GM12878 (cell line): ENCODE measurements around the gene LPAR5. TPM values are rescaled to one million over a fixed set of nuclear protein-coding genes. Genes with fewer than 3 reads are reported as not detected.

ENCODE experiments used
- ATAC-seq: fragments of 200-7000 bp; cut with Tn5 transposase; 3 replicates; pipeline ENCODE4 v1.9.1; 2020; ENCODE audit warnings: mild to moderate bottlenecking, moderate library complexity
- BruUV-seq: library from RNA; stranded (reverse); fragments of 400-500 nt; replicated peaks from 2 replicates; lab custom pipeline; 2021; lab: Mats Ljungman, UMichigan
- CTCF ChIA-PET: fragments of 300-600 bp; sonication (Branson Sonifier 250); formaldehyde crosslinking; extraction: SDS; loops from one replicate; lab custom pipeline; 2021; ENCODE audit warnings: inconsistent platforms; lab: Yijun Ruan, JAX
- POLR2A ChIA-PET: fragments of 350-600 bp; formaldehyde crosslinking; extraction: SDS; loops from one replicate; lab custom pipeline; 2021; ENCODE audit warnings: inconsistent platforms; lab: Charles Lee
- RAD21 ChIA-PET: fragments of 300-600 bp; sonication (Branson Sonifier 250); formaldehyde crosslinking; loops from one replicate; lab custom pipeline; 2023; ENCODE audit warnings: antibody characterized with exemption; ENCODE audit not compliant: unreplicated experiment; lab: Charles Lee
- SMC1A ChIA-PET: fragments of 300-600 bp; sonication (Branson Sonifier 250); formaldehyde crosslinking; loops from one replicate; lab custom pipeline; 2023; ENCODE audit not compliant: unreplicated experiment, uncharacterized antibody; lab: Charles Lee
- DNase-seq: peaks from one replicate; pipeline ENCODE4 v3.0.0-alpha.2; 2011; ENCODE audit warnings: low read depth, low spot score
- FAIRE-seq: peaks from 3 replicates; lab custom pipeline; 2011; peaks lifted over from hg19 to GRCh38; lab: Jason Lieb, UNC
- H2AFZ ChIP-seq: 2 replicates; pipeline ENCODE4 v1.6.0; 2011; ENCODE audit warnings: low read depth, low read length, control low read depth; ENCODE audit not compliant: control insufficient read depth
- H3K27ac ChIP-seq: 2 replicates; pipeline ENCODE4 v1.5.1; 2011; ENCODE audit warnings: control low read depth; ENCODE audit not compliant: control insufficient read depth, insufficient read depth
- H3K27me3 ChIP-seq, 2 experiments: replicated peaks in 1 of 2; 2 replicates each; pipeline versions ENCODE4 v1.6.0 to v1.6.1; 2011; ENCODE audit warnings: low read length in 1 of 2; ENCODE audit not compliant: control insufficient read depth in 2 of 2, insufficient read depth in 2 of 2
- H3K36me3 ChIP-seq, 2 experiments: 2 replicates each; pipeline ENCODE4 v1.5.1; 2011; ENCODE audit warnings: low read length in 1 of 2; ENCODE audit not compliant: control insufficient read depth in 2 of 2, insufficient read depth in 2 of 2
- H3K4me1 ChIP-seq: 2 replicates; pipeline ENCODE4 v1.6.1; 2011; ENCODE audit warnings: mild to moderate bottlenecking, low read length, moderate library complexity, mixed read lengths; ENCODE audit not compliant: control insufficient read depth, insufficient read depth
- H3K4me2 ChIP-seq: 2 replicates; pipeline ENCODE4 v1.6.0; 2011; ENCODE audit warnings: control low read depth; ENCODE audit not compliant: control insufficient read depth, insufficient read depth
- H3K4me3 ChIP-seq: fragments of 200-600 bp; sonication (generic); 2 replicates; pipeline ENCODE4 v1.5.1; 2016
- H3K79me2 ChIP-seq: 2 replicates; pipeline ENCODE4 v1.6.0; 2011; ENCODE audit warnings: low read length; ENCODE audit not compliant: control insufficient read depth, insufficient read depth
- H3K9ac ChIP-seq: 2 replicates; pipeline ENCODE4 v1.8.0; 2011; ENCODE audit warnings: low read length, control low read depth, mixed read lengths; ENCODE audit not compliant: control insufficient read depth, insufficient read depth
- H3K9me3 ChIP-seq: replicated peaks from 3 replicates; pipeline ENCODE4 v1.5.1; 2011; ENCODE audit warnings: mild to moderate bottlenecking, low read length; ENCODE audit not compliant: control insufficient read depth, insufficient read depth
- H4K20me1 ChIP-seq: 2 replicates; pipeline ENCODE4 v1.6.0; 2011; ENCODE audit not compliant: control insufficient read depth, insufficient read depth
- EED ChIP-seq: sonication (generic); IDR thresholded peaks from 2 replicates; pipeline ENCODE4 v1.6.1; 2016; ENCODE audit warnings: antibody characterized with exemption, low read depth
- FOXM1 ChIP-seq: IDR thresholded peaks from 2 replicates; pipeline ENCODE4 v1.6.1; 2012; ENCODE audit warnings: low read depth, mild to moderate bottlenecking, inconsistent platforms, low read length, moderate library complexity
- JUND ChIP-seq: IDR thresholded peaks from 2 replicates; pipeline ENCODE4 v1.6.1; 2012; ENCODE audit warnings: low read depth, mild to moderate bottlenecking, low read length, improper control_type of control experiment, moderate library complexity
- MTA2 ChIP-seq: fragments of 450-650 bp; IDR thresholded peaks from 2 replicates; pipeline ENCODE4 v1.6.1; 2016; ENCODE audit warnings: low read depth, mild to moderate bottlenecking, moderate library complexity
- MYB ChIP-seq: fragments of 150-350 bp; IDR thresholded peaks from 2 replicates; pipeline ENCODE4 v1.6.1; 2014; ENCODE audit warnings: mild to moderate bottlenecking, low read depth, low read length, borderline replicate concordance
- NFXL1 ChIP-seq: fragments of 450-650 bp; IDR thresholded peaks from 2 replicates; pipeline ENCODE4 v1.6.1; 2017; ENCODE audit warnings: antibody characterized with exemption, mild to moderate bottlenecking, borderline replicate concordance
- POLR2AphosphoS5 ChIP-seq: IDR thresholded peaks from 2 replicates; pipeline ENCODE4 v1.6.1; 2011; ENCODE audit warnings: mild to moderate bottlenecking, low read length, inconsistent platforms
- SIX5 ChIP-seq: IDR thresholded peaks from 2 replicates; pipeline ENCODE4 v1.6.1; 2011; ENCODE audit warnings: mild to moderate bottlenecking, low read depth, low read length, moderate library complexity; ENCODE audit not compliant: severe bottlenecking
- SRF ChIP-seq, 2 experiments: IDR thresholded peaks; 2 replicates each; pipeline ENCODE4 v1.6.1; 2011; ENCODE audit warnings: low read depth in 2 of 2, low read length in 2 of 2, mild to moderate bottlenecking in 1 of 2, moderate library complexity in 1 of 2
- STAT3 ChIP-seq: IDR thresholded peaks from 2 replicates; pipeline ENCODE4 v1.6.1; 2011; ENCODE audit warnings: low read depth, low read length, improper control_type of control experiment
- TCF7 ChIP-seq: IDR thresholded peaks from 2 replicates; pipeline ENCODE4 v1.6.1; 2014; ENCODE audit warnings: antibody characterized with exemption, borderline replicate concordance
- YY1 ChIP-seq: IDR thresholded peaks from 2 replicates; pipeline ENCODE4 v1.6.1; 2011; ENCODE audit warnings: low read depth, mild to moderate bottlenecking, low read length
- ZNF24 ChIP-seq: fragments of 450-650 bp; IDR thresholded peaks from 2 replicates; pipeline ENCODE4 v1.6.1; 2017; ENCODE audit warnings: antibody characterized with exemption, mild to moderate bottlenecking
- ZNF274 ChIP-seq: IDR thresholded peaks from one replicate; pipeline ENCODE4 v1.8.0; 2011; ENCODE audit not compliant: insufficient read length, insufficient read depth
- ZNF622 ChIP-seq: fragments of 450-650 bp; IDR thresholded peaks from 2 replicates; pipeline ENCODE4 v1.6.1; 2017; ENCODE audit warnings: mild to moderate bottlenecking, inconsistent platforms
- WGBS: methylation state at CpG from one replicate; pipeline ENCODE4 v1.1.6; 2016; ENCODE audit warnings: low lambda C conversion rate; ENCODE audit not compliant: insufficient replicate concordance, insufficient coverage; ENCODE audit errors: missing lambda C conversion rate; 5-methylcytosine and 5-hydroxymethylcytosine counted together
- in situ Hi-C: fragments of 300-500 bp; cut with MboI; formaldehyde crosslinking; loops from 9 replicates; pipeline ENCODE4 v1.14.3; 2018; ENCODE audit warnings: mixed read lengths
- intact Hi-C: fragments of 100-400 bp; cut with micrococcal nuclease; formaldehyde crosslinking; loops from one replicate; pipeline ENCODE4 v1.14.2; 2022; ENCODE audit not compliant: unreplicated experiment
- polyA plus RNA-seq, 11 experiments: library from polyadenylated mRNA; depleted of rRNA in 4 of 11; unstranded in 6 of 11; stranded (reverse) in 5 of 11; fragments of >200 nt; fragmentation: Nextera tagmentation in 4 of 11; fragmentation: Illumina TruSeq in 1 of 11; extraction: Ambion mirVana in 4 of 11; extraction: Trizol in 1 of 11; gene quantifications; 1 replicate in 1 of 11; 2 replicates in 10 of 11; pipeline versions ENCODE4 v1.2.1 to v1.2.3, GENCODE V29; 2011 to 2016; ENCODE audit warnings: inconsistent platforms in 2 of 11, missing spikeins in 2 of 11, low read depth in 1 of 11
- total RNA-seq, 4 experiments: library from RNA; depleted of rRNA in 3 of 4; stranded (reverse); fragments of >200 nt in 3 of 4; fragmentation: Illumina TruSeq in 1 of 4; extraction: Trizol in 1 of 4; gene quantifications; 2 replicates each; pipeline versions ENCODE4 v1.2.1 to v1.2.3, GENCODE V29; 2013 to 2021
- TF ChIP-seq, protein P1 (sequence below): IDR thresholded peaks from 2 replicates; pipeline ENCODE4 v1.6.1; 2012; ENCODE audit warnings: low read depth, low read length, improper control_type of control experiment
- TF ChIP-seq, protein P2 (sequence below): fragments of 450-650 bp; formaldehyde crosslinking; IDR thresholded peaks from 2 replicates; pipeline ENCODE4 v1.5.0; 2022; ENCODE audit warnings: mild to moderate bottlenecking, missing genetic modification characterization
- TF ChIP-seq, protein P3 (sequence below): fragments of 450-650 bp; IDR thresholded peaks from 2 replicates; pipeline ENCODE4 v1.6.1; 2017; ENCODE audit warnings: mild to moderate bottlenecking, low read depth, inconsistent platforms; ENCODE audit not compliant: poor library complexity, severe bottlenecking

Gene LPAR5
- total and polyA plus RNA-seq, 10 of the 15 experiments (the other 5 are each of a cell fraction or from before 2014, with no cell fraction given), result 1.3 to 7.9 (median 5.3) TPM

DNA sequence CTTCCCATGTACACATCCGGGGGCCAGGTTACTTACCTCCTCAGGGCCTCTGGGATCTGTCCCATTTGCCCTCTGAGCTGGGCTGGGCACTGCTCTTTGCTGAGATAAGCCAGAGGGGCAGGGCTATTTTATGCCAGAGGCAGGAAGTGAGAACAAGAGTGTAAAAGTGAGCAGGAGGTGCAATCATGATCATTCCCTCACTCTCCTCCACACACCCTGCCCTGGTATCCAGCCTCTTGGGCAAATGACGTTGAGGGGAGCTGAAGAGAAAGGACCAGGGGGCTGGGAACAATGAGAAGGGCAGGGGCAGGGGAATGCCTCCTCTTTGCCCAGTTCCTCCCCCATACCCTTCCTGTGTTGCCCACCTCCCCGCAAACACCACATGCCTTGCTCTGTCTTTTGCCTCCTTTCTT lies 4.2 kb downstream of the LPAR5 start:
- BruUV-seq, result no TSS peak
- peak; percentile 40 for ATAC-seq
- CTCF ChIA-PET, result interaction anchor here (1.2 to 4.4 kb wide), 13 partner anchors 10 to 166 kb away, joined by 3 to 22 read pairs (median 4); partner anchors contain the start of genes COPS7A and MLF2
- Histone ChIP-seq H3K79me2 (peaks cover 14% of the 10 kb centered on the region), H3K9me3 (no peaks in the 10 kb centered on the region), H3K9ac (peak overlapping the region; percentile 81), H3K27ac (peak overlapping the region; percentile 90), H3K36me3 (no peaks in the 10 kb centered on the region), H3K4me2 (peak overlapping the region; percentile 98), H4K20me1 (no peaks in the 10 kb centered on the region), H3K27me3 (no peaks in the 10 kb centered on the region), H3K4me1 (peaks cover 56% of the 10 kb centered on the region), H3K4me3 (peak overlapping the region; percentile 57), H2AFZ (peak overlapping the region; percentile 67)
- POLR2A ChIA-PET, result interaction anchor here (0.6 to 4.9 kb wide), 20 partner anchors 8 to 221 kb away, joined by 3 to 47 read pairs (median 3); partner anchors contain the start of genes ACRBP, COPS7A, MLF2 and NOP2
- in situ Hi-C loops, result no loop called here
- WGBS, result 27% methylated on average over 3 of the region's 3 CpGs
- DNase-seq, result no peak
- SMC1A ChIA-PET, result interaction anchor here (0.9 to 4.5 kb wide), 11 partner anchors 10 to 122 kb away, joined by 3 to 23 read pairs (median 5); partner anchors contain the start of genes ACRBP, CHD4, MLF2 and ZNF384
- peak; percentile 35 for FAIRE-seq
- RAD21 ChIA-PET, result interaction anchor here (0.8 to 3.4 kb wide), 9 partner anchors 9 to 308 kb away, joined by 3 to 24 read pairs (median 4); partner anchors contain the start of gene MLF2
- intact Hi-C loops, result no loop called here
- 0 out of 2 replicates have a peak, but pooled peaks have one; percentile 38 for TF ChIP-seq POLR2AphosphoS5
- no peak for TF ChIP-seq JUND
- TF ChIP-seq SRF (IDR thresholded peaks at IDR 0.05; ENCODE audit: low read depth in 2 of 2, low read length in 2 of 2), result no peak
- no peak for TF ChIP-seq ZNF622
- TF ChIP-seq STAT3, result no peak
- TF ChIP-seq YY1, result no peak
- TF ChIP-seq, protein P1, sequence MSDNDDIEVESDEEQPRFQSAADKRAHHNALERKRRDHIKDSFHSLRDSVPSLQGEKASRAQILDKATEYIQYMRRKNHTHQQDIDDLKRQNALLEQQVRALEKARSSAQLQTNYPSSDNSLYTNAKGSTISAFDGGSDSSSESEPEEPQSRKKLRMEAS, result 0 out of 2 replicates have a peak, but pooled peaks have one; percentile 27
- no peak for TF ChIP-seq SIX5
- TF ChIP-seq, protein P2, sequence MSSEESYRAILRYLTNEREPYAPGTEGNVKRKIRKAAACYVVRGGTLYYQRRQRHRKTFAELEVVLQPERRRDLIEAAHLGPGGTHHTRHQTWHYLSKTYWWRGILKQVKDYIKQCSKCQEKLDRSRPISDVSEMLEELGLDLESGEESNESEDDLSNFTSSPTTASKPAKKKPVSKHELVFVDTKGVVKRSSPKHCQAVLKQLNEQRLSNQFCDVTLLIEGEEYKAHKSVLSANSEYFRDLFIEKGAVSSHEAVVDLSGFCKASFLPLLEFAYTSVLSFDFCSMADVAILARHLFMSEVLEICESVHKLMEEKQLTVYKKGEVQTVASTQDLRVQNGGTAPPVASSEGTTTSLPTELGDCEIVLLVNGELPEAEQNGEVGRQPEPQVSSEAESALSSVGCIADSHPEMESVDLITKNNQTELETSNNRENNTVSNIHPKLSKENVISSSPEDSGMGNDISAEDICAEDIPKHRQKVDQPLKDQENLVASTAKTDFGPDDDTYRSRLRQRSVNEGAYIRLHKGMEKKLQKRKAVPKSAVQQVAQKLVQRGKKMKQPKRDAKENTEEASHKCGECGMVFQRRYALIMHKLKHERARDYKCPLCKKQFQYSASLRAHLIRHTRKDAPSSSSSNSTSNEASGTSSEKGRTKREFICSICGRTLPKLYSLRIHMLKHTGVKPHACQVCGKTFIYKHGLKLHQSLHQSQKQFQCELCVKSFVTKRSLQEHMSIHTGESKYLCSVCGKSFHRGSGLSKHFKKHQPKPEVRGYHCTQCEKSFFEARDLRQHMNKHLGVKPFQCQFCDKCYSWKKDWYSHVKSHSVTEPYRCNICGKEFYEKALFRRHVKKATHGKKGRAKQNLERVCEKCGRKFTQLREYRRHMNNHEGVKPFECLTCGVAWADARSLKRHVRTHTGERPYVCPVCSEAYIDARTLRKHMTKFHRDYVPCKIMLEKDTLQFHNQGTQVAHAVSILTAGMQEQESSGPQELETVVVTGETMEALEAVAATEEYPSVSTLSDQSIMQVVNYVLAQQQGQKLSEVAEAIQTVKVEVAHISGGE (CRISPR knock-in tag), result no peak
- TF ChIP-seq MTA2, result no peak
- TF ChIP-seq FOXM1, result no peak
- TF ChIP-seq ZNF24, result no peak
- no peak for TF ChIP-seq MYB
- no peak for TF ChIP-seq TCF7
- TF ChIP-seq, protein P3, sequence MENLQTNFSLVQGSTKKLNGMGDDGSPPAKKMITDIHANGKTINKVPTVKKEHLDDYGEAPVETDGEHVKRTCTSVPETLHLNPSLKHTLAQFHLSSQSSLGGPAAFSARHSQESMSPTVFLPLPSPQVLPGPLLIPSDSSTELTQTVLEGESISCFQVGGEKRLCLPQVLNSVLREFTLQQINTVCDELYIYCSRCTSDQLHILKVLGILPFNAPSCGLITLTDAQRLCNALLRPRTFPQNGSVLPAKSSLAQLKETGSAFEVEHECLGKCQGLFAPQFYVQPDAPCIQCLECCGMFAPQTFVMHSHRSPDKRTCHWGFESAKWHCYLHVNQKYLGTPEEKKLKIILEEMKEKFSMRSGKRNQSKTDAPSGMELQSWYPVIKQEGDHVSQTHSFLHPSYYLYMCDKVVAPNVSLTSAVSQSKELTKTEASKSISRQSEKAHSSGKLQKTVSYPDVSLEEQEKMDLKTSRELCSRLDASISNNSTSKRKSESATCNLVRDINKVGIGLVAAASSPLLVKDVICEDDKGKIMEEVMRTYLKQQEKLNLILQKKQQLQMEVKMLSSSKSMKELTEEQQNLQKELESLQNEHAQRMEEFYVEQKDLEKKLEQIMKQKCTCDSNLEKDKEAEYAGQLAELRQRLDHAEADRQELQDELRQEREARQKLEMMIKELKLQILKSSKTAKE, result no peak
- TF ChIP-seq NFXL1, result no peak
- TF ChIP-seq ZNF274, result no peak
- TF ChIP-seq EED, result 0 out of 2 replicates have a peak, but pooled peaks have one; percentile 29
